UCSD-AML1 (cell line): ENCODE measurements around the gene FBXW5.

Source experiments
- DNase-seq: peaks from one replicate; lab custom pipeline; 2025; ENCODE audit not compliant: unreplicated experiment; lab: John Stamatoyannopoulos, UW

The FBXW5 gene

GRCh38 chr9:136944519-136945332, at the start of gene FBXW5, which contains the start of gene C8G:
FBXW5 (minus strand) TSS chr9:136944738; CDS start chr9:136944083, 655 bp downstream.
C8G (plus strand) TSS chr9:136945243; CDS start chr9:136945321, 78 bp downstream.
- DNase-seq: peak; percentile 98

DNA sequence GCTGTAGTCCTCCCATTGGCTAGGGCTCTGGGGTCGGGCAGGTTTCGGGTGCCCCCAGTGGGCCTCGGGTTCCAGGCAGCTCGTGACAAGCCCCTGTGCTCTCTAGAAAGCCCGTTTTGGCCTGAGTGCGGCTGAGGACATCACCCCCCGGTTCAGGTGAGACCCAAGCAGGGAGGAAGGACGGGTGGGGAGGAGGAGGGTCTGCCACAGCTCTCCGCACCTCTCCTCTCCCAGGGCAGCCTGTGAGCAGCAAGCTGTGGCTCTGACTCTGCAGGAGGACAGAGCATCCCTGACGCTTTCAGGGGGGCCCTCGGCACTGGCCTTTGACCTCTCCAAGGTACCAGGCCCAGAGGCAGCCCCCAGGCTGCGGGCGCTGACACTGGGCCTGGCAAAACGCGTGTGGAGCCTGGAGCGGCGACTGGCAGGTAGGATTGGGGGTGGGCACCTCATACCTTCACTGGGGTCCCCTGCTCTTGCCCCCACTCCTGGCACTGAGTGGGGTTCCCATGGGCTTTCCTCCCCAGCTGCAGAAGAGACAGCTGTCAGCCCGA, 48.4 kb upstream of the FBXW5 start:
- no peak for DNase-seq

GRCh38 chr9:136991993-136992818, 47.7 kb upstream of the FBXW5 start, which contains the start of gene PAXX:
PAXX (plus strand) TSS chr9:136992422; CDS start chr9:136992444, 22 bp downstream.
- peak; percentile 91 for DNase-seq

- DNase-seq: no peak
Measured at GRCh38 chr9:136990242-136990911, 45.8 kb upstream of the FBXW5 start.

DNA sequence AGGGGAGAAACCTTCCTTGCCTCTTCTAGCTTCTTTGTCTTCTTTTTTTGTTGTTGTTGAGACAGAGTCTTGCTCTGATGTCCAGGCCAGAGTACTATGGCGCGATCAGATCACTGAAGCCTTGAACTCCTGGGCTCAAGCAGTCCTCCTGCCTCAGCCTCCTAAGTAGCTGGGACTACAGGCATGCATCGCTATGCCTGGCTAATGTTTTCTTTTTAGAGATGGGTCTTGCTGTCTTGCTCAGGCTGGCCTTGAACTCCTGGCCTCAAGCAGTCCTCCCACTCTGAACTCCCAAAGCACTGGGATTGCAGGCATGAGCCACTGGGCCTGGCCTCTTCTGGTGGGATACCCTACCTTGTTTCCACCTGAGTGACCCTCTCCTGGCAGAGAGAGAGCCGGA, 44.3 kb upstream of the FBXW5 start:
- DNase-seq: no peak

GRCh38 chr9:136985853-136986252, 41.3 kb upstream of the FBXW5 start:
- no peak for DNase-seq

- DNase-seq: no peak
Measured at GRCh38 chr9:136985027-136985602, 40.6 kb upstream of the FBXW5 start.

DNA sequence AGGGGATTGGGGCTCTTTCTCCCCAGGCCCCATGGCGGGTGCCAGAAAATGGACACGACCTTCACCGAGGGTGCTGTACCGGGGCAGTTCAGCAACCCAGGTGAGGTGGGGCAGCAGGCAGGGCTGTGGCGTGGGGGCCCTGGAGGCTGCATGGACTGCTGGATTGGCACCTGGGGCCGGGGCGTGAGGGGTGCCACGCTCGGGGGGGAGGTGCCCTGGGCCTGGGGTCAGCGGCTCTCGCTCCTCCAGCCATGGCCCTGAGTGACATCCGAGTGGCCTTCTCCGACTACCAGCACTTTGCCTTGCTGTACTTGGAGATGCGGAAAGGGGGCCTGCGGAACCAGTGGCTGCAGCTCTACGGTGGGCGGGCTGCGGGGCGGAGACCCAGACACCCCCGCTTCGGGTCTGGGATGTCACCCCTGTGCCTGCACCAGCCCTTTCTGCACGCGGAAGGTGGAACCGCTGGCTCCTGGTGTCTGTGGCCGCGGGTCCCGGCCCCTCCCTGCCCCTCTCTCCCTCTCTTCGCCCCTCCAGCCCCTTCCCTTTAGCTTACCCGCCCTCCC, 40.0 kb upstream of the FBXW5 start:
- DNase-seq: no peak

DNA sequence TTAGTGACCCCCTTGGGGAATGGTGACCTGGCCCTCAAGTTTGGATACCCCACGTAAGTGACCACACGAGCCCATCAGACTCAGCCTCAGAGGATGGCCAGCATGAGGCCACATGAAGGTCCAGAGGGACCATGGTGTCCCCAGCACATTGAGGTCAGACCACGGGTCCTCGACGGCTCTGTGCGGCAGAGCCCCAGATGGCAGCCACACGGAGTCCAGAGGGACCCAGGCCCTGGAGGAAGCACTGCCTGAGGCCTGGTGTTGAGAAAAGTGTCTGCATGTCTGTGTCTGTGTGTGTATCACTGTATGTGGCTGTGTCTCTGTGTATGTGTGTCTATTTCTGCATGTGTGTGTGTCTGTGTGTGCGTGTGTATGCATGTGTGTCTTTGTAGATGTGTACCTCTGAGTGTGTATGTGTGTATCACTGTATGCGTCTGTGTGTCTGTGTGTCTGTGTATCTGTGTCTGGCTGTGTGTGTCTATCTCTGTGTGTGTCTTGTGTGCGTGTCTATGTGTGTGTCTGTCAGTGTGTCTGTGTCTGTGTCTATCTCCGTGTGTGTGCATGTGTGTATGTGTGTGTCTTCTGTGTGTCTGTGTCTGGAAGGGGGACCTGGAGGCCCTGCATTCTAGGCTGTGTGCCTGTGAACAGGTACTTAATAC, 39.2 kb upstream of the FBXW5 start:
- no peak for DNase-seq

DNA sequence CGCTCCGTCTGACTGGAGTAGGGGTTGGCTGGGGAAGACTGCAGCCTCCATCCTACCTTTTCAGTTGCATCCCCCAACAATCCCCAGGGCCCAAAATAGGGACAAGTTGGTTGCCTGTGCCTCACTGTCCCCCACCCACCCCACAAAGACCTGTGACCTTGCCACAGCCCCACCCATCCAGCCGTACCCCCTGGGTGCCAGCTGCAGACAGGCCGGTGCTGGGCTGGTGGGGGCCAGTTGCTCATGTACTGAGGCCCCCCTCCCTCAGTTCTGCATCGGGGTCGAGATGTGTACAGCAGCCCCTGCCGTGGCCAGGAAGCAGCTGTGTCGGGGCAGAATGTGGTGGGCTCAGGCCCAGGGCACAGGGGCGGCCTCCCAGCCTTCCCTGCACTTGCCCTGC, 38.6 kb upstream of the FBXW5 start:
- no peak for DNase-seq

DNA sequence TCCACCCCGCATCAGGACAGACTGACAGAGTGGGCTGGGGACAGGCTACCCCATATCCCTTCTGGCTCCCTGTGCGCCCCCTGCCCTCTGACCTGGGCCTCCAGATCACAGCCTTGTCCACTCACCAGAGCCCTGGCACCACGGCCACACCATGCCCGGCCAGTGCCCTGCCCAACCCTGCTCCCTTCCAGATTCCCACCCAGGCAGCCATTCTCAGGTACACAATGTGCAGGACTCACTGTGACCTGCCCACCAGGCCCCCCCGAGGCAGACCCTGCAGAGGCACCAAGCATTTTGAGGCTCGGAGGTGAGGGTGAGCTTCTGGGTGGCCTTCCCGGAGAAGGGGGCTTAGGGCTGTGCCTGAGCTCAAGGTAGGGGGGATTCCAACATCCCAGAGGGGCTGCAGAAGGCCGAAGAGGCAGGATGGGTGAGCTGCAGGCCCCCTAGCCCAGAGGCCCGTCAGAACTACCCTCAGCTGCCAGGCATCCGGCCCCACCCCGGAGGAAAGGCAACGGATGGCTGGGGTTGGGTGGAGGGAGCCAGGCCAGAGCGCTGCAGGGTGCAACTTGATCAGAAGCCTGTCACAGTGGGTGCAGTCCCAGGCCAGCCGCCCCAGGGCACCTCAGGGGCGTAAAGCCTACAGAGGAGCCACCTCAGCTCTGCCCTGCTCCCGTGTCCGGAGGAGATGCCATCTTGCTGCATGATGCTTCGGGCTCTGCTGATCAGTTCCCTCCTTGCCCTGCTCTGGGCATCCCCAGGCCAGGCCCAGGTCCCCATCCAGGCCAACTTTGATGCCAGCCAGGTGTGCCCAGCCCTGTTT, 37.9 kb upstream of the FBXW5 start, which contains the start of gene LCNL1:
TSS of gene LCNL1 (plus strand) at position 762 of the 820 bp plus-strand sequence. CDS start 594 bp downstream, outside the sequence.
- no peak for DNase-seq

GRCh38 chr9:136981588-136982231, 37.2 kb upstream of the FBXW5 start:
- no peak for DNase-seq

- no peak for DNase-seq
Measured at GRCh38 chr9:136980669-136981478, 36.3 kb upstream of the FBXW5 start.

- no peak for DNase-seq
Measured at GRCh38 chr9:136979769-136980587, 35.4 kb upstream of the FBXW5 start.

DNA sequence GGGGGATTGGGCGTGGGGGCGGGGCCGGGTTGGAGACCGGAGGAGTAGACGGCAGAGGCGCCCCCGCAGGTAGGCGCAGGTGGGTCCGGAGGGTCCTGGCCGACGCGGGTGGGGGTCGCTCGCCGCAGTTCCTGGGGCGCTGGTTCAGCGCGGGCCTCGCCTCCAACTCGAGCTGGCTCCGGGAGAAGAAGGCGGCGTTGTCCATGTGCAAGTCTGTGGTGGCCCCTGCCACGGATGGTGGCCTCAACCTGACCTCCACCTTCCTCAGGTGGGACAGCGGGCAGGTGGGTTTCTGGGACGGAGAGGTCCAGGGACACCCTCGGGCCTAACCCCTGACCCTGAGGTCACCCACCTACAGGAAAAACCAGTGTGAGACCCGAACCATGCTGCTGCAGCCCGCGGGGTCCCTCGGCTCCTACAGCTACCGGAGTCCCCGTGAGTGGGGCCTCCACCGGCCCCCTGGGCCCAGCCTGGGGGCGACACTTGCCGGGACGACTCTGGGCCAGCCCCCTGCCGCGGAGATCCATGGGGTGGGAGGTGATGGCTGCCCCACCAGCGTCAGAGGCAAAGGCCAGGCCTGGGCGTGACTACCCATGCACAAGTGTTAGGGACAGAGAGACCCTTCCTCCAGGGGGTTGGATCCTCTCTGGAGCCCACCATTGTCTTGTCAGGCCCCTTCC, 34.5 kb upstream of the FBXW5 start:
- no peak for DNase-seq
